Urothelium cell line (cell line): ENCODE data around the gene FAAH.

Experiments used
- DNase-seq: peaks from one replicate; pipeline ENCODE4 v3.0.0; 2011; ENCODE audit warnings: low spot score, mixed read lengths
- FAIRE-seq: peaks from 2 replicates; lab custom pipeline; 2011; peaks lifted over from hg19 to GRCh38; lab: Jason Lieb, UNC

The FAAH gene

DNA sequence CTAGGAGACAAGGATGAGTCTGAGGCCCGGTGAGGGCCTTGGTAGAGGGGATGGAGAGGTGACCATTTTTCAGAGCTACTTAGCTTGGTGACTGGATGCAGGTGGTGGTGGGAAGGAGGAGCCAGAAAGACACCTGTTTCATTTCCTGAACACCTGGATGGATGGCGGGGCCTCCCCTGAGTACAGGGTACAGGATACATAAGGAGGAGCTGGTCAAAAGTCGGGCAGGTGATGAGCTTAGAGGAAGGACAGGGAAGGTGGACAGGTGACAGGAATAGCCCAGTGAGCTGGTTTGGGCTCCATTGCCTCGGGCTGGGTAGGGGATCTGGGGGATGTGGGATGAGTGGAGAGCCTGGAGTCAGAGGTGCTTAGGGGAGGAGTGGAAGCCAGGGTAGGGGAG, 6.3 kb downstream of the FAAH start:
- FAIRE-seq (no peak), DNase-seq (no peak)

GRCh38 chr1:46401154-46401913, 7.2 kb downstream of the FAAH start:
- DNase-seq, result no peak
- peak; percentile 93 for FAIRE-seq

DNA sequence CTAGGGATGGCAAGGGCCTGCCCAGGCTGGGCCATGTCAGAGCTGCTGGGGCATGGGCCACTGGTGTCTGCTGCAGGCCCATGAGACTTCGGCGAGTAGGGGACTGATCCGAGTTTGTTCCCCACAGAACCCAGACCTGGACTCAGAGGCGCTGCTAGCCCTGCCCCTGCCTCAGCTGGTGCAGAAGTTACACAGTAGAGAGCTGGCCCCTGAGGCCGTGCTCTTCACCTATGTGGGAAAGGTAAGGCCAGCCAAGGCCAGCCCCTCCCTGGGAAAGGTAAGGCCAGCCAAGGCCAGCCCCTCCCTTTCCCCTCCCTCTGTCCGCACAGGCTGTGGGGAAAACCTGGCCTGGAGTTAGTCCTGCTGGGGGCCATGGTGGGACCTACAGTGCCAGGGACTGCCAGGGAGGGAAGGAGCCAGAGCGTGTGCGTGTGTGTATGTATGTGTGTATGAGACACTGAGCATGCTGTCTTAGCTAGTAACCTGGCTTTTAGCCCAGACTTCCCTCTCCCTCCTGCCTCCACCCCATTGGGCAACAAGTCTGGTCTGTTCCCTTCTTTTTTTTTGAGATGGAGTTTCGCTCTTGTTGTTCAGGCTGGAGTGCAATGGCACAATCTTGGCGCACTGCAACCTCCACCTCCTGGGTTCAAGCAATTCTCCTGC, 8.0 kb downstream of the FAAH start:
- no peak for FAIRE-seq
- DNase-seq, result no peak

GRCh38 chr1:46403916-46404315, 9.8 kb downstream of the FAAH start:
- FAIRE-seq, result no peak
- no peak for DNase-seq

DNA sequence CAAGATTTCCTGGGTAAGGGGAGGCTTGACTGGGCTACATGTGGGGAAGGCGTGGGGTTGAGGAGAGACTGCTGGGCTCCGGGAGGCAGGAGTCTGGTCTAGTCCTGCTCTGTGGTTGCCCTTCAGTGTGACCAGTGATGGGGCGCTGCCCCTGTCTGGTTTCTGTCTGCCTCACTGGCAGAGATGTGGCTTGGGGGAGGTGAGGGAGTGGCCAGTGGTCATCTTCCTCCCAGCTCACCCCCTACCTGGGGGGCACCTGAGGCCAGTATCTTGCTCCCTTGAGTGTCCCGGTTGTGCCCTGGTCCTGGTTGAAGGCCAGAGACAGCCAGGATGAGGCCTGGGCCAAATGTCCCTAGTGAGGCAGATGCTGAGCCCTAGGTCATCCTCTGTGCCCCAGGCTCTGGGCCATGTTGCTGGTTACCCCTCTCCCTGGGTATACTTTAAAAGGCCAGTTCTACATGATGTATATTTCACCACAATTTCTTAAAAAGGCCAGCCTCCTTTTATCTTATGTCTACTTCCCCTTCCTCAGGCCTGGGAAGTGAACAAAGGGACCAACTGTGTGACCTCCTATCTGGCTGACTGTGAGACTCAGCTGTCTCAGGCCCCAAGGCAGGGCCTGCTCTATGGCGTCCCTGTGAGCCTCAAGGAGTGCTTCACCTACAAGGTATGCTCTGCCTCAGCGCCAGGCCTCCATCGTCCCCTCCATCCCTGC, 10.5 kb downstream of the FAAH start:
- no peak for FAIRE-seq
- DNase-seq, result no peak

DNA sequence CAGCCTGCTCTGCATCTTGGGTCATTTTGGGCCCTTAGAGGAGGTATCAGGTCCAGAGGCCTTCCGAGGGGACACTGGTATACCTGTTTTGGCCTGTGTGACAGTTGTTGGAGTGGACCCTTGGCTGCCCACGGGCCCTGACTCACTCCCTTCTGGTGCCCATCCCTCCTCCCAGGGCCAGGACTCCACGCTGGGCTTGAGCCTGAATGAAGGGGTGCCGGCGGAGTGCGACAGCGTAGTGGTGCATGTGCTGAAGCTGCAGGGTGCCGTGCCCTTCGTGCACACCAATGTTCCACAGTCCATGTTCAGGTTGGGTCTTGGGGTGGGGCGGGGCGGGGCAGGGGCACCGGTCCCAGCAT, 11.1 kb downstream of the FAAH start:
- DNase-seq, result no peak
- FAIRE-seq, result no peak

GRCh38 chr1:46405724-46406123, 11.6 kb downstream of the FAAH start:
- FAIRE-seq (no peak), DNase-seq (no peak)

DNA sequence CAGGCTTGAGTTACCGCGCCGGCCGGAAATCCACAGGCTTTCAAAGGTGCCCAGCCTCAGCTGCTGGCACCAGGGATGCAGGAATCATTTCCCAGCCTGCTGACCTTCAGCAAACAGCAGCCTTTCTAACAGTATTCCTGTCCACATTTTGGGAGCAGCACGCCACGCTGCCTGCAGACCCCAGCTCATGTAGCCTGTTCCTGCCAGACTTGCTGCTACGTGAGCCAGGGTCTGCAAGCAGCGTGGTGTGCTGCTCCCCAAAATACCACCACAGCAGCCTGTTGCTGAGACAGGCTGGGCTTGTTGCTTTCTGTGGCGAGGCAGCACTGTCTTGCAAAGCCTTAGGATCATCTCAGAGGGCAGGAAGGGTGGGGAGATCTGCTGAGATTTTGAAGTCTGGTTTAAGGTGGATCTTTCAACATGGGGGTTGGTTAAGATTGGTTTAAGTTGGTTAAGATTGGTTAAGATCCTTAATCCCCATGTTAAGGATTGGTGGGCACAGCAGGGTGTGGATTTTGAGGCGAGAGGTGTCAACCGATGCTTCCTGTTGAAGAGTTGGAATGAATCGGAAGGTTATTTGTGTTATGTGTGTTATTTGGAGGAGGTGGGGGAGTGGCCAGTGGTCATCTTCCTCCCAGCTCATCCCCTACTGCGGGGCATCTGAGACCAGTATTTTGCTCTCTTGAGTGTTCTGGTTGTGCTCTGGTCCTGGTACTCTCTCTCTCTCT, 12.9 kb downstream of the FAAH start:
- no peak for FAIRE-seq

DNA sequence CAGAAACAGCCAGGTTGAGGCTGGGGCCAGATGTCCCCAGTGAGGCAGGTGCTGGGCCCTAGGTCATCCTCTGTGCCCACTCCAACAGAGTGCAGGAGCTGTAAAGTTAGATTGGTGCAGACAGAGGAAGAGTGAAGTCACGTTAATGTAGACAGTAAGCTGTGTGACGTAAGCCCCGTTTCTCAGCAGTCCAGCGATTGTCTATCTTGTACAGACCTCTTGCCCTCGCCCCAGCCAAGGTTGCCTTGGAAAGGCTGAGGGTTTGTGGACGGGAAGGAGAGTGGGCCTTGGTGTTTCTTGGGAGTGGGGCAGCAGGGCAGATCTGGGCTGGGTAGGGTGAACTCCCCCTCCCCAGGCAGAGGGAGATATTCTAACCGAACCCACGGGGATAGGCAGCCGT, 13.5 kb downstream of the FAAH start:
- FAIRE-seq (no peak), DNase-seq (no peak)

More for the DNA sequence above, 12.9 kb downstream of the FAAH start:
- DNase-seq, result no peak

DNA sequence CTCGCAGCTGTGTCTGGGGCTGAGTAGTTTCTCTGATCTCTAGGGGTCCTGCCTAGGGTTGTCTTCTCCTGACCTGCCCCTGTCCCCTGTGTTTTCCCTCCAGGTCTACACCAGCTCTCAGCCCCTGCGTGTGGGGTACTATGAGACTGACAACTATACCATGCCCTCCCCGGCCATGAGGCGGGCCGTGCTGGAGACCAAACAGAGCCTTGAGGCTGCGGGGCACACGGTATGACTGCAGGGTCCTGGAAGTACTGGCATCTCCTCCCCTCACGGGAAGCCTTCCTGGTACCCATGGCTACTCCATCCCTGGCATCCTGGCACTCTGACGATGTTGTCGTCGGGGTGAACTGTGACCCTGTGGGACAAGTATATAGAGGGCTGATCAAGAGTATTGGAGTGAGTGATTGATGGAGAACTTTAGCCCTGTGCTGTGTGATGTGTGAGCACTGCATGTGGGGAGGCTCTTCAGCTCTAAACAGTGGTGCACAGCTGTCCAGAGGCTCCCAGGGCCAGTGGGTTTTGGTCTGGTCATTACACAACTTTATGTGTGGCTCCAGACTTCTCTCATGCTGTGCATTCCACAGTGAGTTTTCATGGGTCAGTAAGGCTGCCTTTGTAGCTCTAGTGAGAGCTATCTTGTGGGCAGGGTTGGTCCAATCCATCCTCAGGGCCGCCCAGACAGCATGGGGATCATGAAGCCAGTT, 14.4 kb downstream of the FAAH start:
- FAIRE-seq, result no peak

GRCh38 chr1:46409063-46409372, 14.9 kb downstream of the FAAH start:
- DNase-seq (no peak), FAIRE-seq (no peak)

More for the DNA sequence above, 14.4 kb downstream of the FAAH start:
- no peak for DNase-seq

GRCh38 chr1:46410156-46411009, 16.3 kb downstream of the FAAH start:
- FAIRE-seq (no peak), DNase-seq (no peak)

- DNase-seq (no peak), FAIRE-seq (no peak)
Measured at GRCh38 chr1:46411010-46411405, 16.9 kb downstream of the FAAH start.

DNA sequence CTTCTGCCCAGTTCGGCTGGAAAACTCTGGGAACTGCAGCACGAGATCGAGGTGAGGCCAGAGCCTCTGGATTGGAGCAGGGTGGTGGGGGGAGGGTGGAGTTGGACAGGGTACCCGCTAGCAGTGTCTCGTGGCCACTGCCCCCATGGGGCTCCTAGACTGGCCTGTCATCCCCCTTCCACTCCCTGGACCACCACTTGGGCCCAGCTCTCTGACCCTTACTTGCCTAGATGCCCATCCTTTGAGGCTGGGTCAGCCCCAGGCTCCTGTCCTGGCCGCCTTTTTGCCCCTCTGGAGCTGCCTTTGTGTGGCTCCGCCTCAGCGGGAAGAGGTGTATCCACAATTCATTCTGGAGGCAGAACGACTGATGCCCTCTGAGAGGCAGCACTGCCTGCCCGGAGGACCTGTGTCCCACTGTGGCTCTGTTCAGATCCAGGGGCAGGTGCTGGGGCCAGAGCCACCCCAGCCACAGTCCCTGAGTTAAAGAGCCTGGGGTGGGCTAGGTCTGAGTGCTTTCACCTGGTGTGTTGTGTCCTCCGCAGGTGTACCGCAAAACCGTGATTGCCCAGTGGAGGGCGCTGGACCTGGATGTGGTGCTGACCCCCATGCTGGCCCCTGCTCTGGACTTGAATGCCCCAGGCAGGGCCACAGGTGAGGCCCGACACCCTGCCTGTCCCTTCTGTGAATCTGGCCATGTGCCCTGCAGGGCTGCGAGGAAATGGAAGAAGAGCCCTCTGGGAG, 17.7 kb downstream of the FAAH start:
- no peak for FAIRE-seq
- no peak for DNase-seq

GRCh38 chr1:46412893-46413595, 18.9 kb downstream of the FAAH start:
- DNase-seq, result no peak
- FAIRE-seq, result no peak

GRCh38 chr1:46413596-46413985, 19.5 kb downstream of the FAAH start:
- peak; percentile 35 for DNase-seq
- no peak for FAIRE-seq

DNA sequence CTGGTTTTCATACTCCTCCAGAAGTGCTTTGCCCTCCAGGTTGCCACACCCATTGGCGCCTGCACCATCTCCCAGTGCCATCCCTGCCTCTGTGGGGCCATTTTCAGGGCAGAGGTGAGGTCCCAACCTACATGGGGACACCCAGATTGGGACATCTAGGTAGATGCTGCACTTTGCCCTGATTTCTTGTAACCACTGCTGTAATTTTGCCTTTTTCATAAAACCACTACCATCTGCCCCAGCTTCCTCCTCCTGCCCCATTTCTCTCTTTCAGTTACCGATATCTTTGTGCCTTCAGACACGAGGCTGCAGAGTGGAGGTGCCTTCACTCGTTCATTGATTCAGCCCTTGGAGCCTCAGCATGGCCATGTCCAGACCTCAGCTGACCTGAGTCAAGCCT, 21.4 kb downstream of the FAAH start:
- FAIRE-seq (no peak), DNase-seq (no peak)

DNA sequence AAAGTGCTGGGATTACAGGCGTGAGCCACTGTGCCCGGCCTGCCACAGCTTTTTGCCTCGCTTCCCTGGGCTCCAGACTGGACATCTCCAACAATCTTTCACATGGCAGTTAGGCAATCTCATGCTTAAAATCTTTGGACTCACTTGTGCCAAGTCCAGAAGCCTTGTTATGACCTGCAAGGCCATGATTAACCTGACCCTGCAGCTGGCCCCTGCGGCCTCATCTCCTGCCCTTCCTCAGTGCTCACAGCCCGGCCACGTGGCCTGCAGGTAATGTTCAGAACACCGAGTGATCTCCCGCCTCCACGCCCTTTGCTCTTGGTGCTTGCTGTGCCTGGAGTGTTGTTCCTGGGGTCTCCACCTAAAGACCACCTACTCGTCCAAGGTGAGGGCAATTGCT, 24.9 kb downstream of the FAAH start:
- FAIRE-seq (no peak), DNase-seq (no peak)

- FAIRE-seq (no peak), DNase-seq (no peak)
Measured at GRCh38 chr1:46420533-46420915, 26.4 kb downstream of the FAAH start.
